ENCODE measurements around the gene CHRNA9.
"Not testable (repeated sequence)": the region's sequence is repeated elsewhere in the genome, so short reads cannot be mapped to it uniquely, and the experiment has no call there.

The CHRNA9 gene, protein sequence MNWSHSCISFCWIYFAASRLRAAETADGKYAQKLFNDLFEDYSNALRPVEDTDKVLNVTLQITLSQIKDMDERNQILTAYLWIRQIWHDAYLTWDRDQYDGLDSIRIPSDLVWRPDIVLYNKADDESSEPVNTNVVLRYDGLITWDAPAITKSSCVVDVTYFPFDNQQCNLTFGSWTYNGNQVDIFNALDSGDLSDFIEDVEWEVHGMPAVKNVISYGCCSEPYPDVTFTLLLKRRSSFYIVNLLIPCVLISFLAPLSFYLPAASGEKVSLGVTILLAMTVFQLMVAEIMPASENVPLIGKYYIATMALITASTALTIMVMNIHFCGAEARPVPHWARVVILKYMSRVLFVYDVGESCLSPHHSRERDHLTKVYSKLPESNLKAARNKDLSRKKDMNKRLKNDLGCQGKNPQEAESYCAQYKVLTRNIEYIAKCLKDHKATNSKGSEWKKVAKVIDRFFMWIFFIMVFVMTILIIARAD

DNA sequence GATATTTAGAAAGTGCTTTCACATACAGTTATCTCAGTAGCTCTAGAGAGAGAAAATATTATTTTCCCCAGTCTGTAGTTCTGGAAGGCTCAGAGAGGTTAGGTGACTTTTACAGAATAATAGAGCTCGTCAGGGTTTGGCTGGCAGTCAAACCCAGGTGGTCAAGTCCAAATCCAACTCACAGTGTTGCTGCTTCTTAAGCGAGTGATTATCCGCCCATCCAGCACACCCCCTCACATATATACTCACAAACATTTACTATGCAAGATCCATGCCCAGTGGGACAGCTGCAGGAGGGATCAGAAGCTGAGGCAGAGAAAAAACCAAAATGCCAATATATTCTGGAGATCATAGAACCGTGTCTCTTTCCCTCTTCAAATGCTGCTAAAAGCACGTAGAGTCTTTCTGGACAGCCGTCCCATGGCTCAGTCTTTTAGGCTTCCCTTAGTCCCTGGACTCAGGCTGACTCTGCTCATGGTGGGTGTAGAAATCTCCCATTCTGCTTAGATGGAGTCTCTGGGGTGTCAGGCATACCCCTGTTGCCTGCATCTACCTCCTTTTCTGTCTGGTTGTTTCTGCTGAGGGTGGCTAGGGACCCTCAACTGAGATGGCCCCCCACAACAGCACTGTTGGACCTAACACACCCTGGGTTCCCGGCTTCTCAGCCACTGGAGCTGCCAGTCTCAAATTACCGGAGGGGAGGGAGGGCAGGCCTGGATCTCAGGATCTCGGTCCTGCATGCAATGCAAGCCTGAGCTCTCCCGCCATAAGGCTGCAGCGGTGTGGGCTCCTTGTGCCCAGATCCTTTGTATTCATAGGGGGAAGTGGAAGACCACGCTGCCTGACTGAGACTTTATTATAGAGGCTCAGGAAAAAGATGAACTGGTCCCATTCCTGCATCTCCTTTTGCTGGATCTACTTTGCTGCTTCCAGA, at the start of gene CHRNA9:
Gene CHRNA9, plus strand, starts transcription at position 743 of the 934 bp plus-strand sequence. Its CDS starts 135 bp downstream, at position 878.
- DNase-seq (ENCODE audit: low read depth in 2 of 2): no peak

DNA sequence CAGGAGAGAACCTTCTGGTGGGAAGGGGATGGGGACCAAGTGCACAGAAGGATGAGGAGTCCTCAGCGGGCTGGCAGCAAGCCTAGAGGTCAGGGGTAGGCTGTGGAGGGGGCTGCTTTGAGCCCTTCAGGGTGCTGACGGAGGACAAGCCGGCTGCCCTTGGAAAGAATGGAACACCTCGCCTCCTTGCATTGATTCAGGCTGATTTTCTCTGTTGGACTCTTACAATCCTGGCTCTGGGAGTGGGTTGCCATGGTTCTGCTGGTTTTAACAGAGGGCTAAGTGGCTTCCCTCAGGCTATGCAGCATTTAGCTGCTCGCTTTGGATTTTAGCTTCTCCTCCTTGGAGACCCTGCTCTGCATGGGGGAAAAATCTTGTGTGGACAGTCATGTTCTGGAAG, 49.4 kb upstream of the CHRNA9 start:
- DNase-seq (ENCODE audit: low read depth in 2 of 2): no peak

DNA sequence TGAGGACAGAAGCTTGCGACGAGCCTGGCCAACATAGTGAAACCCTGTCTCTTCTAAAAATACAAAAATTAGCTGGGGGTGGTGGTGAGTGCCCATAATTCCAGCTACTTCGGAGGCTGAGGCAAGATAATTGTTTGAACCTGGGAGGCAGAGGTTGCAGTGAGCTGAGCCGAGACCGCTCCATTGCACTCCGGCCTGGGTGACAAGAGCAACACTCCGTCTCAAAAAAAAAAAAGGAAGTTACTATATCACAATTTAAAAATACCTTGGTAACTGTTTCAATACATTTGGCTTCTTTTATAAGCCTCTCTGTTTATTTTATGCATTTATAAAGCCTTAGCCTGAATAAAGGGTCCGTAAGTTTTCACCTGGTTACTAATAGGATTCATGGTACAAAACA, 46.6 kb upstream of the CHRNA9 start:
- DNase-seq (ENCODE audit: low read depth in 2 of 2): no peak

DNA sequence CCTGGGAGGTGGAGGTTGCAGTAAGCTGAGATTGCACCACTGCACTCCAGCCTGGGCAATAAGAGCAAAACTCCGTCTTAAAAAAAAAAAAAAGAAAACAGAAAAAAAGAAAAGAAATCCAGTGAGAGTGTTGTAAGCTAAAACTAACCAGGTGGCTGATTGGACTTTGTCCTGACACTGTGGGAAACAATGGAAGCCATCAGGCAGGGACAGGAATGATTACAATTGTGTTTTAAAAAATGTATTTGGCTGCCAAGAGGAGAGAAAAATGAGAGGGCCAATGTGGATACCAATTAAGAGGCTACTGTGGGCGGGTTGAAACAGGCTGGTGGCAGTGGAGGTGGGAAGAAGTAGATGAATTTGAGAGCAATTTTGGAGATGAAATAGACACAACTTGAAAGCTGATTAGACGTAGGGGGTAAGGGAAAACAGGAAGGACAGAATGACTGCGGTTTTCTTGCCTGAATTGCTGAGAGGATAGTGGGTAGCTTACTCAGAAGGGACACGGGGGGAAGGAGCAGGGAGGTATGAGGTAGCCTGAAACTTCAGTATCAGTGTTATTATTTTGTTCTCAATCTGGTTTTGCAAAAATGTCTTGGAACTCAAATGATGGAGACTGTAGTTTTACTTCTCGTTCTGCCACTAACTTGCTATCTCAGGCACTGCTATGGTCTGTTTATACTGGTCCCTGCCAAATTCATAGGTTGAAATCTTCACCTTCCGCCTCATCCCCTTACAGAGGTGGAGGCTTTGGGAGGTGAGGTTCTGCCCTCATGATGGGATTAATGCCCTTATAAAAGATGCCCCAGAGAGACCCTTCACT, 45.6 kb upstream of the CHRNA9 start:
- DNase-seq (ENCODE audit: low read depth in 2 of 2): no peak

DNA sequence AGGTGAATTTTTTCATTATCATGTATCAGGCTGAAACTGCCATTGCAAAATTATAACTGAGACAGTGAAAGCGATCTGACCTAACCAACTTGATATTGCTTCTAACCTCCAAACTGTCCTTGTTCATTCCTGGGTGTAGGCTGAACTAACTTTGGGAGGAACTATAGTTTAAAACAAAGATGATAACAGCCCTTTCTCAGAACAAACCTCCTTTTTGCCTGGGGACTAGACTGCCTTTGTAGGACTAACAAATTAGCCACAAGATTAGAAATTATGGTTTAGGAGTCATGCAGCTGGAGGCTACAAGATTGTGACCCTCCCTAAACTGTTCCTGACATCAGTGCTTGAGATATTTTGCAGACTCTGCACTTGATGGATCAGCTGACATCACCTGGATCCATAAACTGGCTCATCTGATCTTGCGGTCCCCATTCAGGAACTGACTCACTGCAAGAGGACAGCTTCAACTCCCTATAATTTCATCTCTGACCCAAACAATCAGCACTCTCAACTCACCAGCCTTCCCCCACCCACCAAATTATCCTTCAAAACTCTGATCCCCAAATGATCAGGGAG, 44.4 kb upstream of the CHRNA9 start:
- not testable (repeated sequence) for DNase-seq (ENCODE audit: low read depth in 2 of 2)

DNA sequence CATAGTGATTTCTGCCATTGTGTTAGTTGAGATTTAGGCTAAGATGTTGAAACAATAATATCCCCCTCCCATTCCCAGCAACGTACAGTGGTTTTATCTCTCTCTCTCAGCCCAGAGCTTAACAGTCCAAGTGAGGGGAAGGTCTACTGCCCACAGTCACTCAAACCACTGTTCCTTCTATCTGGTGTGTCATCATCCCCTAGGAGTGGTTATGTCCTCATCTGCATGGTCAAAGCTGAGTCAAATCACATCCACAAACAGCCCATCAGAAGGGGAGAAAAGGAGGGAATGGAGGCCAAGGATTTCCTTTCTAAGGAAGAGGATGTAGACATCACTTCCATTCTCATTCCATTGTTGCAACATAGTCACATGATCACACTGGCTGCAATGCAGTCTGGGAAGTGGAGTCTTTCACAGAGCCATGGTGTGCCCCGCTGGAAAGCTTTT, 42.8 kb upstream of the CHRNA9 start:
- no peak for DNase-seq (ENCODE audit: low read depth in 2 of 2)

DNA sequence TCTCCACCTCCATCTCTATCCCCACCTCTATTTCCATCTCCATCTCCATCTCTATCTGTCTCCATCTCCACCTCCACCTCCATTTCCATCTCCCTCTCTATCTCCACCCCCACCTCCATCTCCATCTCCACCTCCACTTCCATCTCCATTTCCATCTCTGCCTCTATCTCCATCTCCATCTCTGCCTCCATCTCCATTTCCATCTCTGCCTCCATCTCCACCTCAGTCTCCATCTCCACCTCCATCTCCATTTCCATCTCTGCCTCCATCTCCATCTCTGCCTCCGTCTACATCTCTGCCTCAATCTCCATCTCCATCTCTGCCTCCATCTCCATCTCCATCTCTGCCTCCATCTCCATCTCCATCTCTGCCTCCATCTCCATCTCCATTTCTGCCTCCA, 40.8 kb upstream of the CHRNA9 start:
- no peak for DNase-seq (ENCODE audit: low read depth in 2 of 2)

DNA sequence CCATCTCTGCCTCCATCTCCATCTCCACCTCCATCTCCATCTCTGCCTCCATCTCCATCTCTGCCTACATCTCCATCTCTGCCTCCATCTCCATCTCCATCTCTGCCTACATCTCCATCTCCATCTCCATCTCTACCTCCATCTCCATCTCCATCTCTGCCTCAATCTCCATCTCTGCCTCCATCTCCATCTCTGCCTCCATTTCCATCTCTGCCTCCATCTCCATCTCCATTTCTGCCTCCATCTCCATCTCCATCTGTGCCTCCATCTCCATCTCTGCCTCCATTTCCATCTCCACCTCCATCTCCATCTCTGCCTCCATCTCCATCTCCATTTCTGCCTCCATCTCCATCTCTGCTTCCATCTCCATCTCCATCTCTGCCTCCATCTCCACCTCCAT, 40.1 kb upstream of the CHRNA9 start:
- not testable (repeated sequence) for DNase-seq (ENCODE audit: low read depth in 2 of 2)

DNA sequence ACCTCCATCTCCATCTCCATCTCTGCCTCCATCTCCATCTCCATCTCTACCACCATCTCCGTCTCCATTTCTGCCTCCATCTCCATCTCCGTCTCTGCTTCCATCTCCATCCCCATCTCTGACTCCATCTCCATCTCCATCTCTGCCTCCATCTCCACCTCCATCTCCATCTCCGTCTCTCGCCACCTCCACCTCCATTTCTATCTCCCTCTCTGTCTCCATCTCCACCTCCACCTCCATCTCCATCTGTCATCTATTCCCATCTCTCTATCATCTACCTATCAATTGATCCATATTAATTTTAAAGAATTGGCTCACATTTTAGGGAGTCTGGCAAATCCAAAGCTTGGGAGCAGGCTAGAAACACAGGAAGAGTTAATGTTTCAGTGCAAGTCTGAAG, 39.6 kb upstream of the CHRNA9 start:
- no peak for DNase-seq (ENCODE audit: low read depth in 2 of 2)

DNA sequence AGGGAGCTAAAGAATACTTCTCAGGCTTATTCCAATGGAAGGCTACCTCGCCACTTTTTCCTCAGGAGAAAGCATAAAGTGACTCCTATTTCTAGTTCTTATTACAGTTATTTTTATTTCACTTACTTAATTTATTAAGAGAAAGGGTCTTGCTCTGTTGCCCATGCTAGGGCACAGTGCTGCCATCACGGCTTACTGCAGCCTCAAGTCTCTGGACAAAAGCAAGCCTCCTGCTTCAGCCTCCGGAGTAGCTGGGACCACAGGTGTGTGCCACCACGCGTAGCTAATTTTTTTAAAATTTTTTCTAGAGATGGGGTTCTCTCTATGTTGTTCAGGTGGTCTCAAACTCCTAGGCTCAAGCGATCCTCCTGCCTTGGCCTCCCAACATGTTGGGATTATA, 36.0 kb upstream of the CHRNA9 start:
- no peak for DNase-seq (ENCODE audit: low read depth in 2 of 2)

DNA sequence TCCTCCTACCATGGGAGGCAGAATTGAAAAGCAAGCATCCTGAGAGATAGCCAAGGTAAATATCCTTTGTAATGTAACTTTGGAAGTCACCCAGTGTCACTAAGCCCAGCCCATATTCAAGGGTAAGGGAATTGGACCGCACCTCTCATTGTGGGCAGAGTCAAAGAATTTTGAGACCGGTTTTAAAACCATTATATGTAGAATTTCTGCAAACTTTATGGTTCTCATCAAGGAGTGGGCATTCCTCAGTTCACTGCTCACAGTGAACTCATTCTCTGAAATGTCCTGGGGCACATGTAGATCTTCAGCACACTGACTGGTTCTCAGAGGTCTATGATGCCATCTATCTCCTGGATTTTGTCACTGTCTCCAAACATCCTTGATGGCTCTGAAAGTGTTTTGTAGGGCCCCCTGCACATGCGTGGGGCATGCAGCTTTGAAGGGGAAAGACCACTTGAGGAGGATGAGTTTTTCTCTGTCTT, 35.3 kb upstream of the CHRNA9 start:
- no peak for DNase-seq (ENCODE audit: low read depth in 2 of 2)

DNA sequence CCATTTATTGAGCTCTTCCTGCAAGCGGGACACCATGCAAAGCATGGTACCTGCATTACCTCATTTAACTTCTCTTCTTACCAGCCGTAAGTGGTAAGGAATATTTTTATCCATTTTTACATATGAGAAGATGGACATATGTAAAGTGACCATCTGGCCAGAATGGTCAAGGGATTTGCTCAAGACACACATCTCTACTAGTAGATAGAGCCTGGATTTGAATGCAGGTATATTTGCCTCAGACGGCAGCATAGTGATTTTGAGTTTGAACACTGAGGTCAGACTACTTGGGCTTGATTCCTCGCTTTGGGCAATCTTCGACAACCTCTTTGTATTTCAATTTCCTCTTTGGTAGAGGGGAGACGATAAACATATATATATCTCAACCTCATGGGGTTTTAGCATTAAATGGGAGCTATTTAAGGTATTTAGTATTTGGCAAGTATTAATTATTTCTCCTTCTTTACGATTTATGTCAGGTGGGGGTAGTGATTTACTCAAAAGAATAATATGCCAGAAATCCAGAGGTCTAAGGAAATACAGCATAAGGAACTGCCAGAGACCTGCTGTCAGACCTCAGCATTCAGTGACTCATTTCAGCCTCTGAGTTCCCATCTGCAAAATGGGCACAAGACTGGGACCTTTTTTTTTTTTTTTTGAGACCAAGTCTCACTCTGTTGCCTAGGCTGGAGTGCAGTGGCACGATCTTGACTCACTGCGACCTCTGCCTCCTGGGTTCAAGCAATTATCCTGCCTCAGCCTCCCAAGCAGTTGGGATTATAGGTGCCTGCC, 34.6 kb upstream of the CHRNA9 start:
- DNase-seq (ENCODE audit: low read depth in 2 of 2): no peak

DNA sequence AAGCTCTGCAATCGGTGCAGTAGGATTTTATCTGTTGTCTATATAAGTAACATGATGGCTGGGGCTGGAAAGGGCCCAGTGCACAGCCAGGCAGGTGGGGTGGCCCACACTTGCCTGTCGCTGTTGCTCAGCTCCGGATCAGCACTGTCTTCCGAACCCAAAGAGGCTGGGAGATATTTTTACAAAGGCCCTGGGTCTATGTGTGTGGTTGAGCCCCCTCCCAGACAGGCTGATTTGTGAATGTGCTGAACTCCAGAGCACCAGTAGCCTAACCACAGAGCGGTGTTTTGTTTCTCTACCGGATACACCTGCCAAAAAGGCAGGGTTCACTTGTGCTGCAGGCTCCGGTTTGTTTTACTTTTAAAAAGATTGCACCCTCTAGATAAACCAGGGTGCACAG, 33.5 kb upstream of the CHRNA9 start:
- DNase-seq (ENCODE audit: low read depth in 2 of 2): peak in 1 of 2 donors; percentile 35

DNA sequence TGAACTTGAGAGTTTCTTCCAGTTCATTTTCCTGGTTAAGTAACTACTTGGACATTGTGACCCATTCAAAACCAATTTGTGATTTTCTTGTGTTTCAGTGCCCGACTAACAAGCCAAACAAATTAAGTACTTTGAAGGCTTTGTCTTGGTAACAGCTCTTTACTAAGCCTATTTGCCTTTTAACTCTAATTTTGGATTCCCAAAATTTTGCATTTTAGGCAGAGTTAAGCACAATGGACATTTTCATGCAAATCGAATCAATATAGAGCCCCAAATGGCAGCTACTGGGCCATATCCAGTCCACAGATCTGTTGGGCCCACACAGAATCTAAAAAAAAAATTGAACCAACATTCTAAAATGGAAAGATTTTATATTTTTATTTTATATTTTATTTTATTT, 31.4 kb upstream of the CHRNA9 start:
- DNase-seq (ENCODE audit: low read depth in 2 of 2): no peak

DNA sequence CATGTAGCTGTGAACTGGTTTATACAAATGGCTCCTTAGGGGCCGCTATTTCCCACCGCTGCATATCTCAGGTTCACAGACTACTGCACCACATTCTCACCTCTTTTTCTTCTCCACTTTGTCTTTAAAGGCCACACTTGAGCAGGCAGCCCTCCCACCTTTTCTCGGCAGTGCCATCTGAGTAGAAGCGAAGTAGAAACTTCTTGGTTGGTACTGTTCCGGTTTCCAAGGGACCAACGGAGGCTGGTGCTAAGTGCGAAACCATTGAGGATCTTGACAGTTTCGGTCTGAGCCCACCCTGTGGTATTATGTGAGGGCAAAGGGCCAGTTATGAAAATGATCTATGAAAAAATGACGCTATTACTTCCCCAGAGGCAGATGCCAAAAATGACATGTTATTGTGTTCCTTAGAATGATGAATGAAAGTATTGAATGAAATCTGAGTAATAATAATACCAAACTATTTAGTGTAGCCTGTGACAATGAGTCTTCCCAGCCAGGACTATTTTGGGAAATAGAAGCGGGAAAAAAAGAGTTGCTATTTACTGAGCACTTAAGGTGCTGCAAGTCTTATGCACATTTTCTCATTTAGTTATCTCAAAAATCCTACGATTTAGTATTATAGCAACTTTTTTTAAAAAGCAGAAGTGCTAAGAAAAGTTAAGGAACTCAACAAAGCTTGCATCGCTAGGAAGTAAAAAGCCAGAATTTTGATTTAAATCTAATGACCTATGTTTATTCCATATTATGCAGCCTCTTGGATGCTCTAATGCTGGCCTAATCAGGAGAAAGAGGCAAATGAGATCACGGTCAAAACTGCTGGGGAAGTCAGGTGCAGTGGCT, 29.6 kb upstream of the CHRNA9 start:
- no peak for DNase-seq (ENCODE audit: low read depth in 2 of 2)

DNA sequence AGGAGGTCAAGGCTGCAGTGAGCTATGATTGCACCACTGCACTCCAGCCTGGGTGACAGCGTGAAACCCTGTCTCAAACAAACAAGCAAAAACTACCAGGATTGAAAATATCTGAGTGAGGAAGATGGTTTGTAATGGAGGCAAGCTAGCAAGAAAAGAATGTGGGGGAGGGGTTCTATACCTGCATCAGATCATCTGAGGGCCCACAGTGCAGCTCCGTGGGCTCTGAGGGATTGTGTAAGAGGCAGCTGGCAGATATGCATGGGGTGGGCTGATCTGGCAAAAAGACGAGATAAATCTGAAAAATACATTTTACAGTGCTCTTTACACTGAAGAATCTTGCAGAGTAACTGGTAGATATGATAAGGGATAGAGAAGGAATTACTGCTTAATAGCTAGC, 28.9 kb upstream of the CHRNA9 start:
- no peak for DNase-seq (ENCODE audit: low read depth in 2 of 2)

DNA sequence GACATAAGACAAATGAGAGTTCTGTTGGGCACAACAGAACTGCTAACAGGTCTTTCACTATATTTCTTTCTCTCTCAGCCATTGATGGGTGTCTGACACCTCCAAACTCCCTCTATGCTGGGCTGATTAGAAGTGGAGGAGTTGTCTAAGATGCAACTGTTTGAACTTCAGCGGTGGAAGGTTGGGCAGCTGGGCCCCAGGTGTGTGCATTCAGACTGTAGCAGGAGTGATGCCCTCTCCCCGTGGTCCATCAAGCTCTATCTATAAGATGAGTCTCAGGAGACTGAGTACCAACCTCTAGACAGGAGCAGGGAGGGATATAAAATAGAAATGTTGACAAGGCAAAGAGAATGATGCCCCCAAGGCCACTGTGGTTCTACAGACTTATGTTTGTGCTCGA, 28.2 kb upstream of the CHRNA9 start:
- no peak for DNase-seq (ENCODE audit: low read depth in 2 of 2)

DNA sequence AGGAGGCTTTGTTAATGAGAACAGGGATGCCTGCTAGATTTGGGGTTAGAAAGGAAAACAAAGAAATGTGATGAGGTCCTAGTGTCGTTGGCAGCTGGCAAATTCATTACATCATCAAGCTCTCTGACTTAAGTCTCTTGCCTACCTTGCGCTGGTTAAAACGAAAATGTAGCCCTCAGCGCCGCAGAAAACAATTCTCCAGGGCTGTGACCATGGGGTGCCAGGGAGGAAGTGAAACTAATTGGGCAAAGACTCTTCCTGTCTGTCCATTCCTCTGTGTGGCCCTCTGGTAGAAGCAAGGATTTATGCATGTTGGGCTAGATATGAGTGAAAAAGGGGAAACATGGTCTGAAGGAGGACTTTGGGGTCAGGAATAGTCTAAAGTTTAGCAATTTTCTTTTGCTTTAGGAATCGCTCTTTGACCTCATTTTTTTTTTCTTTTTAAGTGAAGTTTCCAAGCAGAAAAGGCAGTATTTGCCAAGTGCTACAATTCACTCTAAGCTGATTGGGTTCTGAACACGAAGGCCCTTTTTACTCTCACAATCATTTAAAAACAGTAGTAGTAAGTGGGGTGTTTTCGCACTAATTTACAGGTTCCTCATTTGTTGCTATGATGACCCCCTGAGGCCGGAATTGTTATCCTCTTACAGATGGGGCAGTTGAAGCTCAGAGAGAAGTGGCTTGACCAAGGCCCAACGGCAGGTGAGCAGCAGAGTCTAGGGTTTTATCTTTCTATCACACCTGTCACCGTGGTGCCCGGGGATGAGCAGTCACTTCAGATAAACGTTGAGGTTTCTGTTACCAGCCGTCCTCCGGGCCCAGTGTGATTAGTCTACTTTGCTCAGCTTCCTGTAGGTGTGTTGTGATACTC, 27.3 kb upstream of the CHRNA9 start:
- DNase-seq (ENCODE audit: low read depth in 2 of 2): peak; percentile 37 to 51

Data from stimulated activated CD8-positive, alpha-beta memory T cell treated with anti-CD3 and anti-CD28 coated beads, Interleukin-2, amount 100 ng/mL, for 1 hour (primary cell).